Adrenal gland (tissue), 5 donors: ENCODE results near the gene CARMIL3.

Experiments
- POLR2A ChIP-seq, 2 donors: fragments of 450-650 bp; IDR thresholded peaks; one replicate each; pipeline ENCODE4 v1.6.1; 2017; ENCODE audit warnings: antibody characterized with exemption in 2 of 2, mild to moderate bottlenecking in 2 of 2, moderate library complexity in 1 of 2
- TF ChIP-seq, protein P1 (sequence below), 6 experiments: fragments of 450-650 bp in 4 of 6; fragments of 200-600 bp in 2 of 6; sonication (generic) in 1 of 6; IDR thresholded peaks; 1 replicate in 5 of 6; 2 replicates in 1 of 6; pipeline versions ENCODE4 v1.5.1 to v1.8.0; 2016 to 2021; ENCODE audit warnings: antibody characterized with exemption in 6 of 6, mild to moderate bottlenecking in 2 of 6, moderate library complexity in 1 of 6
- donor health status: DM: no; HTN: no; CAD: no.

DNA sequence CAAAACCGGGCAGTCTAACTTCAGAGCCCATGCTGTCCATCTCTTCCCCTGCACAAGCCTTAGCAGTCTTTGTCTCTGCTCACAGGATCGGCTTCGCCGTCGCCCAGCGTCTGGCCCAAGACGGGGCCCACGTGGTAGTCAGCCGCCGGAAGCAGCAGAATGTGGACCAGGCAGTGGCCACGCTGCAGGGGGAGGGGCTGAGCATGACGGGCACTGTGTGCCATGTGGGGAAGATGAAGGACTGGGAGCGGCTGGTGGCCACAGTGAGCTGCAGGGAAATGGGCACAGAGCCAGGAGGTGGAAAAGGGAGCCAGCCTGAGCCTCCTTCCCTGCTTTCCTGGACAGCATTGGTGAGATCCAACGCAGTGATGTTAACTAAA is 14.2 kb upstream of the CARMIL3 start:
- TF ChIP-seq, protein P1, sequence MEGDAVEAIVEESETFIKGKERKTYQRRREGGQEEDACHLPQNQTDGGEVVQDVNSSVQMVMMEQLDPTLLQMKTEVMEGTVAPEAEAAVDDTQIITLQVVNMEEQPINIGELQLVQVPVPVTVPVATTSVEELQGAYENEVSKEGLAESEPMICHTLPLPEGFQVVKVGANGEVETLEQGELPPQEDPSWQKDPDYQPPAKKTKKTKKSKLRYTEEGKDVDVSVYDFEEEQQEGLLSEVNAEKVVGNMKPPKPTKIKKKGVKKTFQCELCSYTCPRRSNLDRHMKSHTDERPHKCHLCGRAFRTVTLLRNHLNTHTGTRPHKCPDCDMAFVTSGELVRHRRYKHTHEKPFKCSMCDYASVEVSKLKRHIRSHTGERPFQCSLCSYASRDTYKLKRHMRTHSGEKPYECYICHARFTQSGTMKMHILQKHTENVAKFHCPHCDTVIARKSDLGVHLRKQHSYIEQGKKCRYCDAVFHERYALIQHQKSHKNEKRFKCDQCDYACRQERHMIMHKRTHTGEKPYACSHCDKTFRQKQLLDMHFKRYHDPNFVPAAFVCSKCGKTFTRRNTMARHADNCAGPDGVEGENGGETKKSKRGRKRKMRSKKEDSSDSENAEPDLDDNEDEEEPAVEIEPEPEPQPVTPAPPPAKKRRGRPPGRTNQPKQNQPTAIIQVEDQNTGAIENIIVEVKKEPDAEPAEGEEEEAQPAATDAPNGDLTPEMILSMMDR (IDR thresholded peaks at IDR 0.05), result no peak
- TF ChIP-seq POLR2A (IDR thresholded peaks at IDR 0.05), result no peak
